Kidney capillary endothelial cell (primary cell): Measurements from ENCODE around the gene UFM1.
"Not testable (repeated sequence)": the region's sequence is repeated elsewhere in the genome, so short reads cannot be mapped to it uniquely, and the experiment has no call there.

ENCODE experiments used
- DNase-seq: peaks from one replicate; pipeline ENCODE4 v3.0.0-alpha.2; 2018; ENCODE audit warnings: low spot score

The UFM1 gene

GRCh38 chr13:38349390-38350113, at the start of gene UFM1:
Gene UFM1, plus strand, starts transcription at chr13:38349851. Its CDS starts 69 bp downstream, at chr13:38349920.
- peak; percentile 93 for DNase-seq

GRCh38 chr13:38301236-38301635, 48.4 kb upstream of the UFM1 start:
- DNase-seq, result no peak

- no peak for DNase-seq
Observed at GRCh38 chr13:38303816-38304320, 45.8 kb upstream of the UFM1 start.

- DNase-seq, result no peak
Observed at GRCh38 chr13:38308736-38309135, 40.9 kb upstream of the UFM1 start.

- DNase-seq, result no peak
Observed at GRCh38 chr13:38309397-38309796, 40.3 kb upstream of the UFM1 start.

- not testable (repeated sequence) for DNase-seq
Observed at GRCh38 chr13:38311175-38311574, 38.5 kb upstream of the UFM1 start.

- no peak for DNase-seq
Observed at GRCh38 chr13:38316129-38316528, 33.5 kb upstream of the UFM1 start.

GRCh38 chr13:38321654-38322053, 28.0 kb upstream of the UFM1 start:
- DNase-seq, result no peak

GRCh38 chr13:38325426-38325825, 24.2 kb upstream of the UFM1 start:
- no peak for DNase-seq

GRCh38 chr13:38328699-38329098, 21.0 kb upstream of the UFM1 start:
- DNase-seq, result no peak

GRCh38 chr13:38334845-38335244, 14.8 kb upstream of the UFM1 start:
- no peak for DNase-seq

- no peak for DNase-seq
Observed at GRCh38 chr13:38338089-38338488, 11.6 kb upstream of the UFM1 start.

GRCh38 chr13:38340624-38341023, 9.0 kb upstream of the UFM1 start:
- DNase-seq, result no peak

- no peak for DNase-seq
Observed at GRCh38 chr13:38341149-38341692, 8.4 kb upstream of the UFM1 start.

GRCh38 chr13:38346764-38347163, 2.9 kb upstream of the UFM1 start:
- no peak for DNase-seq

GRCh38 chr13:38348861-38349389, 726 bp upstream of the UFM1 start:
- no peak for DNase-seq

GRCh38 chr13:38350114-38350617, 515 bp downstream of the UFM1 start:
- DNase-seq, result no peak

- DNase-seq, result no peak
Observed at GRCh38 chr13:38355595-38356119, 6.0 kb downstream of the UFM1 start.

GRCh38 chr13:38358684-38359083, 9.0 kb downstream of the UFM1 start:
- DNase-seq, result no peak

GRCh38 chr13:38361542-38362262, 12.1 kb downstream of the UFM1 start:
- DNase-seq, result no peak

GRCh38 chr13:38363219-38363618, 13.6 kb downstream of the UFM1 start:
- DNase-seq, result no peak

GRCh38 chr13:38363746-38364145, 14.1 kb downstream of the UFM1 start:
- not testable (repeated sequence) for DNase-seq
